Heart right ventricle (tissue), 16 donors: ENCODE data around the gene GSTM3. TPM values are rescaled to one million over a fixed set of nuclear protein-coding genes. Genes with fewer than 3 reads are reported as not detected.
A peak's percentile ranks its signal among the peaks of the same experiment; 100 is the strongest.

Experiments
- ATAC-seq, 8 donors: fragments of 200-7000 bp; cut with Tn5 transposase; one replicate each; pipeline ENCODE4 v1.9.1; 2020; ENCODE audit warnings: mild to moderate bottlenecking in 8 of 8, moderate library complexity in 8 of 8, moderate number of reproducible peaks in 1 of 8
- DNase-seq, 2 donors: peaks; one replicate each; pipeline ENCODE4 v3.0.0-alpha.2; 2020
- H3K27ac ChIP-seq, 10 donors: fragments of 200-600 bp; sonication (generic) in 2 of 10; one replicate each; pipeline versions ENCODE4 v1.5.0 to v1.8.0; 2020 to 2022; ENCODE audit warnings: mild to moderate bottlenecking in 3 of 10
- H3K27me3 ChIP-seq, 7 donors: fragments of 200-600 bp; one replicate each; pipeline ENCODE4 v1.8.0; 2021 to 2022; ENCODE audit warnings: mild to moderate bottlenecking in 2 of 7
- H3K36me3 ChIP-seq, 9 donors: fragments of 200-600 bp; sonication (generic) in 1 of 9; one replicate each; pipeline versions ENCODE4 v1.5.0 to v1.8.0; 2020 to 2022; ENCODE audit warnings: mild to moderate bottlenecking in 2 of 9
- H3K4me1 ChIP-seq, 9 donors: fragments of 200-600 bp; sonication (generic) in 1 of 9; one replicate each; pipeline versions ENCODE4 v1.5.0 to v1.8.0; 2020 to 2022; ENCODE audit warnings: mild to moderate bottlenecking in 4 of 9
- H3K4me3 ChIP-seq, 10 donors: fragments of 200-600 bp; sonication (generic) in 2 of 10; one replicate each; pipeline versions ENCODE4 v1.5.0 to v1.8.0; 2020 to 2022; ENCODE audit warnings: mild to moderate bottlenecking in 7 of 10, moderate library complexity in 2 of 10
- H3K9me3 ChIP-seq, 11 donors: fragments of 200-600 bp in 10 of 11; sonication (generic) in 2 of 11; one replicate each; pipeline versions ENCODE4 v1.5.0 to v1.8.0; 2013 to 2022; ENCODE audit warnings: mild to moderate bottlenecking in 2 of 11, control low read depth in 1 of 11, moderate library complexity in 1 of 11
- WGBS, 2 donors: extraction: QIAGEN DNeasy Blood & Tissue Kit; methylation state at CpG; one replicate each; pipeline ENCODE4 v1.1.7; 2013; ENCODE audit warnings: inconsistent platforms in 1 of 2; 5-methylcytosine and 5-hydroxymethylcytosine counted together
- intact Hi-C, 10 donors: fragments of 100-400 bp; cut with DNase I; formaldehyde crosslinking; loops; one replicate each; pipeline versions ENCODE4 v1.11.1 to v1.14.2; 2022
- polyA plus RNA-seq, 2 donors: library from polyadenylated mRNA; stranded (reverse); fragments of 200-250 nt; gene quantifications; one replicate each; pipeline ENCODE4 v1.2.3, GENCODE V29; 2013
- total RNA-seq, 10 donors: library from RNA; stranded (reverse); fragmentation: NEBNext Ultra II Directional in 3 of 10; extraction: Animal tissue kit (Norgen Biotek cat#: 25700) in 3 of 10; gene quantifications; one replicate each; pipeline versions ENCODE4 v1.2.1 to v1.2.4, GENCODE V29; 2021 to 2023
- TF ChIP-seq, protein P1 (sequence below), 9 donors: fragments of 200-600 bp; sonication (generic) in 2 of 9; IDR thresholded peaks; one replicate each; pipeline versions ENCODE4 v1.5.0 to v1.8.0; 2021 to 2022; ENCODE audit warnings: antibody characterized with exemption in 9 of 9, mild to moderate bottlenecking in 5 of 9, moderate library complexity in 1 of 9
- donor health status: Arrhythmogenic right ventricular cardiomyopathy.
- donor health status: ischemic (EF 13 %, LVEDD 7.1; RV severe dilation, severe dysfunction).
- donor health status: healthy with polysubstance abuse.
- donor health status: DM: no; HTN: yes; CAD: no.
- donor health status: DM: no; HTN: no; CAD: no.
- donor health status: ischemic (EF 25% LVEDD 6.9; RV normal size, moderate dysfunction).
- donor health status: ischemic (EF 25% LVEDD 5.7; RV mildly dilated, moderate dysfunction).
- donor health status: healthy.
- donor health status: DM: yes; HTN: yes; CAD: no.
- donor health status: Ischemic cardiomyopathy.
- donor health status: ischemic (EF 35%, LVEDD 5.7; RV mildly dilated, moderate dysfunction).
- donor health status: nonischemic (EF 11% LVEDD 7.7; RV severe dilation, severe dysfunction).
- donor health status: DM: yes; HTN: yes; CAD: no.
- donor health status: PGD.
- donor health status: ischemic (EF 29% LVEDD 5.4; RV normal size, mild dysfunction).
- donor health status: nonischemic (EF 23%, LVEDD 6.1; RV moderate dilation, normal function).

The GSTM3 gene
- total and polyA plus RNA-seq, 12 donors: 49.0 to 289 (median 99.3) TPM

DNA sequence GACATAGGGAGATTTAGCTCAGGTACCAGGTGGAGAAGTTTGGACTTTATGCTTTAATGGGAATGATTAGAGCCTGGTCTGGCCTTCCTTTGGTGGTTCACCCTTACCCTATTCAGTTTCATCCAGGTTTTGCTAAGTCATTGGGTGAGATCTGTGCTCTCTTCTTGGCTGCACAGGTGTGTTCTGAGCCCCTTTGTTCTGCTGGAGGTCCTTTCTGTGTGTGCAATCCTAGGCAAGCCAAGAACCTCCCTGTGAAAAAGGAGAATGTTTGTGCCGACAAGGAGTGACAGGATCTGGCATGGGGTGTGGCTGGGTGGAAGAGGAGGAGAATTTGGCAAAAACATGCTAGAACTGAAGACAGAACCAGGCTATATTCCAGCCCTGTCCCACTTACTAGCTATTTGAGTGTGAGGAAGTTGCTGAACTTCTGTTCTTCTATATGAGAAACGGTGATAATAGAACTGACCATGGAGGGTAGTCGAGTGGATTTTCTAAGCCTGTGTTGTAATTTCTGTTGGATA, 24.2 kb downstream of the GSTM3 start:
- intact Hi-C loops: loop anchor here in 4 of 10 donors (1.0 to 5.0 kb wide), 2 partner anchors 56 kb away; no protein-coding TSS in a partner anchor
- peaks cover 0 to 5% (median 0%) of the 10 kb centered on the region in 7 donors for H3K27me3 ChIP-seq
- H3K27ac ChIP-seq: peak overlapping the region in 1 of 10 donors; percentile 4
- TF ChIP-seq, protein P1, sequence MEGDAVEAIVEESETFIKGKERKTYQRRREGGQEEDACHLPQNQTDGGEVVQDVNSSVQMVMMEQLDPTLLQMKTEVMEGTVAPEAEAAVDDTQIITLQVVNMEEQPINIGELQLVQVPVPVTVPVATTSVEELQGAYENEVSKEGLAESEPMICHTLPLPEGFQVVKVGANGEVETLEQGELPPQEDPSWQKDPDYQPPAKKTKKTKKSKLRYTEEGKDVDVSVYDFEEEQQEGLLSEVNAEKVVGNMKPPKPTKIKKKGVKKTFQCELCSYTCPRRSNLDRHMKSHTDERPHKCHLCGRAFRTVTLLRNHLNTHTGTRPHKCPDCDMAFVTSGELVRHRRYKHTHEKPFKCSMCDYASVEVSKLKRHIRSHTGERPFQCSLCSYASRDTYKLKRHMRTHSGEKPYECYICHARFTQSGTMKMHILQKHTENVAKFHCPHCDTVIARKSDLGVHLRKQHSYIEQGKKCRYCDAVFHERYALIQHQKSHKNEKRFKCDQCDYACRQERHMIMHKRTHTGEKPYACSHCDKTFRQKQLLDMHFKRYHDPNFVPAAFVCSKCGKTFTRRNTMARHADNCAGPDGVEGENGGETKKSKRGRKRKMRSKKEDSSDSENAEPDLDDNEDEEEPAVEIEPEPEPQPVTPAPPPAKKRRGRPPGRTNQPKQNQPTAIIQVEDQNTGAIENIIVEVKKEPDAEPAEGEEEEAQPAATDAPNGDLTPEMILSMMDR (IDR thresholded peaks at IDR 0.05): no peak
- H3K4me3 ChIP-seq: no peak overlapping the region
- no peaks in the 10 kb centered on the region for H3K36me3 ChIP-seq
- peaks cover 0 to 10% (median 0%) of the 10 kb centered on the region in 9 donors for H3K4me1 ChIP-seq
- 67 to 80% methylated on average over 3 of the region's 3 CpGs for WGBS, 2 donors
- no peak for DNase-seq
- H3K9me3 ChIP-seq: no peaks in the 10 kb centered on the region
- ATAC-seq: peak in 1 of 8 donors; percentile 31

DNA sequence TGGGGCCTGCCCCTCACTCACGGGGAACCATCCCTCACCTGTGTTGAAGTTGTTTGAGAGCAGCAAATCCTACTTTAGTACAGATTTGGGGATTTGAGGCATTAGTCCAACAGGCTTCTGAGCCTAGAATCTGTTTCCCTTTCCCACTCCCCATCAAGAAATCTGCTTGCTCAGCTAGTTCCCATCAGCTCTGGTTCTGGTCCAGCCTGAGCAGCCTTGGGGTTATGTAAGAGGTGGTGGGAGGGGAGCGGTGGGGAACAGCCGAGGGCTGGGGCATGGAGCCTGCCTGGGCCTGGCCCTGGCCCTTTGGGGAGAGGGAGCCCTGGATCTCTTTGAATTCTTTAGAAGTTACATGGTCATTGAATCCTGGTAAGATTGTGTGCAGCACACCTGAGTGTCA, 24.7 kb downstream of the GSTM3 start:
- H3K27ac ChIP-seq: peak overlapping the region in 1 of 10 donors; percentile 4
- TF ChIP-seq, protein P1 (IDR thresholded peaks at IDR 0.05): no peak
- intact Hi-C loops: loop anchor here in 4 of 10 donors (1.0 to 5.0 kb wide), 2 partner anchors 56 kb away; no protein-coding TSS in a partner anchor

DNA sequence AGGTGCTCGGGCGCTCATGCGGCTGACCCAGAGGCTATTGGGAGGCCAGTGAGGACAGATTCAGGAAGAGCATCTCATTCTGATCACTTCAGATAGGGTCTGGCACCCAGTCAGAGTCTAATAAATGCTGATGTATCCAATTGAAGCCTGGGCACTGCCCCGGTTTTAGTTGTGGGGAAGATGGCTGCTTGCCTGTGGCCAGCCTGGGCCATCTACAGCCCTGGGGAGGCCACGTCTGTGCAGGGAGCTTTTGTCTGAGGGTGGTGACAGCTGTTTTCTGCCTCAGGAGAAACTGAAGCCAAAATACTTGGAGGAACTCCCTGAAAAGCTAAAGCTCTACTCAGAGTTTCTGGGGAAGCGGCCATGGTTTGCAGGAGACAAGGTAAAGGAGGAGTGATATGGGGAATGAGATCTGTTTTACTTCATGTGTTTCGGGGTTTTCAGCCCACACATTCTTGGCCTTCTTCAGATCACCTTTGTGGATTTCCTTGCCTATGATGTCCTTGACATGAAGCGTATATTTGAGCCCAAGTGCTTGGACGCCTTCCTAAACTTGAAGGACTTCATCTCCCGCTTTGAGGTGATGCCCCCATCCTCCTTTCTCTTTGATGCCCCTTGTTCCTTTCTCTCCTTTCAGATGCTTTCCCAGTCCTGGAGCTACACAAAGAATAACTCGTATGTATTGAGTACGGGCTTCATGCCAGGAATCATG, 26.0 kb downstream of the GSTM3 start:
- no peak for ATAC-seq
- DNase-seq: no peak
- 88 to 91% methylated on average over 12 of the region's 12 CpGs for WGBS, 2 donors
- intact Hi-C loops: loop anchor here in 3 of 10 donors (5.0 kb wide), 1 partner anchor 57 kb away; no protein-coding TSS in a partner anchor
- Histone ChIP-seq H3K4me3 (no peak overlapping the region), H3K27me3 (peaks cover 0 to 5% (median 0%) of the 10 kb centered on the region in 7 donors), H3K27ac (no peak overlapping the region), H3K36me3 (no peaks in the 10 kb centered on the region), H3K9me3 (peaks cover 0 to 2% (median 0%) of the 10 kb centered on the region in 11 donors), H3K4me1 (peaks cover 0 to 10% (median 0%) of the 10 kb centered on the region in 9 donors)
- TF ChIP-seq, protein P1 (IDR thresholded peaks at IDR 0.05): no peak

More for the DNA sequence above, 24.7 kb downstream of the GSTM3 start:
- Histone ChIP-seq H3K36me3 (no peaks in the 10 kb centered on the region), H3K4me1 (peaks cover 0 to 10% (median 0%) of the 10 kb centered on the region in 9 donors), H3K4me3 (no peak overlapping the region), H3K27me3 (peaks cover 0 to 5% (median 0%) of the 10 kb centered on the region in 7 donors), H3K9me3 (no peaks in the 10 kb centered on the region)
- 84 to 89% methylated on average over 3 of the region's 3 CpGs for WGBS, 2 donors
- peak in 1 of 8 donors; percentile 17 for ATAC-seq
- no peak for DNase-seq

DNA sequence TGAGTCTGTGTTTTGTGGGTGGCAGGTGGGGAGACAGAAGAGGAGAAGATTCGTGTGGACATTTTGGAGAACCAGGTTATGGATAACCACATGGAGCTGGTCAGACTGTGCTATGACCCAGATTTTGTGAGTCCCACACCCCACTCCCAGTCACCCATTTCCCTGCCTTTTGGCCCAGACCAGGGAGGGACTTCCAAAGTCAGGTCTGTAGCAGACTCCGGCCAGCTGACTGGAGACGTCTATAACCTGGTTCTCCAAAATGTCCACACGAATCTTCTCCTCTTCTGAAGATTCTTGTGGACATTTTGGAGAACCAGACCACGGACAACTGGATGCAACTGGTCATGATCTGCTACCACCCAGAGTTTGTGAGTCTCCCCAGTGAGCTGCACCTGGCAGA, 27.2 kb downstream of the GSTM3 start:
- intact Hi-C loops: no loop called here

More for the DNA sequence above, 27.2 kb downstream of the GSTM3 start:
- Histone ChIP-seq H3K4me3 (no peak overlapping the region), H3K27me3 (peaks cover 0 to 5% (median 0%) of the 10 kb centered on the region in 7 donors), H3K9me3 (peaks cover 0 to 12% (median 4%) of the 10 kb centered on the region in 11 donors), H3K36me3 (peaks cover 0 to 2% (median 0%) of the 10 kb centered on the region in 9 donors), H3K27ac (no peak overlapping the region), H3K4me1 (peaks cover 0 to 8% (median 0%) of the 10 kb centered on the region in 9 donors)
- WGBS, 2 donors: 91% methylated on average over 5 of the region's 5 CpGs
- DNase-seq (no peak), ATAC-seq (no peak)
- TF ChIP-seq, protein P1 (IDR thresholded peaks at IDR 0.05): no peak
